A673 (cell line): ENCODE measurements around the gene SLBP. TPM values are rescaled to one million over a fixed set of nuclear protein-coding genes. Genes with fewer than 3 reads are reported as not detected.

Experiments used
- BruUV-seq: library from RNA; stranded (reverse); fragments of 400-500 nt; replicated peaks from 2 replicates; lab custom pipeline; 2021; lab: Mats Ljungman, UMichigan
- CTCF ChIA-PET: fragments of 300-600 bp; sonication (Branson Sonifier 250); formaldehyde crosslinking; loops from one replicate; lab custom pipeline; 2022; ENCODE audit warnings: antibody characterized with exemption; lab: Charles Lee
- POLR2A ChIA-PET: fragments of 300-600 bp; sonication (Branson Sonifier 250); formaldehyde crosslinking; loops from one replicate; lab custom pipeline; 2022; ENCODE audit warnings: antibody characterized with exemption; ENCODE audit not compliant: low non-redundant PET; lab: Charles Lee
- DNase-seq: peaks from one replicate; pipeline ENCODE4 v3.0.0-alpha.2; 2015; ENCODE audit warnings: low spot score
- H3K27ac ChIP-seq: fragments of 200-600 bp; sonication (generic); 2 replicates; pipeline ENCODE4 v1.5.1; 2016; ENCODE audit warnings: mixed run types, low read depth, mild to moderate bottlenecking, mixed read lengths, antibody characterized with exemption, low read length; ENCODE audit not compliant: poor library complexity, severe bottlenecking
- H3K27me3 ChIP-seq: fragments of 200-600 bp; sonication (generic); replicated peaks from 2 replicates; pipeline ENCODE4 v1.6.1; 2017; ENCODE audit warnings: mixed run types, low read depth, mild to moderate bottlenecking, mixed read lengths, antibody characterized with exemption, low read length; ENCODE audit not compliant: insufficient read depth, poor library complexity
- H3K36me3 ChIP-seq: fragments of 200-600 bp; sonication (generic); 2 replicates; pipeline ENCODE4 v1.6.1; 2016; ENCODE audit warnings: mixed run types, mild to moderate bottlenecking, mixed read lengths, antibody characterized with exemption, low read length; ENCODE audit not compliant: insufficient read depth, poor library complexity, severe bottlenecking
- H3K4me1 ChIP-seq: fragments of 200-600 bp; sonication (generic); 2 replicates; pipeline ENCODE4 v1.6.1; 2017; ENCODE audit warnings: mixed run types, mild to moderate bottlenecking, mixed read lengths, antibody characterized with exemption, low read length; ENCODE audit not compliant: insufficient read depth, poor library complexity, severe bottlenecking
- H3K4me3 ChIP-seq: fragments of 200-600 bp; sonication (generic); 2 replicates; pipeline ENCODE4 v1.5.1; 2016; ENCODE audit warnings: low read depth, mixed run types, mild to moderate bottlenecking, mixed read lengths, low read length; ENCODE audit not compliant: poor library complexity, severe bottlenecking
- H3K9me3 ChIP-seq: fragments of 200-600 bp; sonication (generic); 2 replicates; pipeline ENCODE4 v1.6.1; 2016; ENCODE audit warnings: mixed run types, low read depth, mild to moderate bottlenecking, mixed read lengths, antibody characterized with exemption, low read length; ENCODE audit not compliant: poor library complexity, severe bottlenecking
- EZH2 ChIP-seq: fragments of 200-600 bp; sonication (generic); IDR thresholded peaks from 2 replicates; pipeline ENCODE4 v1.6.1; 2017; ENCODE audit warnings: borderline replicate concordance, low read depth, mild to moderate bottlenecking, mixed read lengths, antibody characterized with exemption, low read length; ENCODE audit not compliant: poor library complexity, severe bottlenecking
- intact Hi-C: fragments of 100-400 bp; cut with micrococcal nuclease; formaldehyde crosslinking; loops from one replicate; pipeline ENCODE4 v1.10.0; 2022; ENCODE audit not compliant: unreplicated experiment
- total RNA-seq: library from RNA; stranded (reverse); gene quantifications from 2 replicates; pipeline ENCODE4 v1.2.3, GENCODE V29; 2021
- TF ChIP-seq, protein P1 (sequence below): fragments of 300-800, 200-600 bp; sonication (generic); conservative IDR thresholded peaks from 2 replicates; pipeline ENCODE4 v1.5.1; 2017; ENCODE audit warnings: low read depth, mild to moderate bottlenecking, antibody characterized with exemption, low read length, moderate library complexity, mixed read lengths

Gene SLBP
- total RNA-seq, 1 experiment from 2014 or later = 85.5 TPM

- H3K27me3 ChIP-seq = no peaks in the 10 kb centered on the region
- BruUV-seq = no TSS peak
- H3K9me3 ChIP-seq = peaks cover 17% of the 10 kb centered on the region
- ChIA-PET CTCF (no interaction called here), POLR2A (no interaction called here)
- no peak for DNase-seq
- H3K27ac ChIP-seq = no peak overlapping the region
- H3K4me3 ChIP-seq = no peak overlapping the region
- H3K4me1 ChIP-seq = no peaks in the 10 kb centered on the region
- TF ChIP-seq, protein P1, sequence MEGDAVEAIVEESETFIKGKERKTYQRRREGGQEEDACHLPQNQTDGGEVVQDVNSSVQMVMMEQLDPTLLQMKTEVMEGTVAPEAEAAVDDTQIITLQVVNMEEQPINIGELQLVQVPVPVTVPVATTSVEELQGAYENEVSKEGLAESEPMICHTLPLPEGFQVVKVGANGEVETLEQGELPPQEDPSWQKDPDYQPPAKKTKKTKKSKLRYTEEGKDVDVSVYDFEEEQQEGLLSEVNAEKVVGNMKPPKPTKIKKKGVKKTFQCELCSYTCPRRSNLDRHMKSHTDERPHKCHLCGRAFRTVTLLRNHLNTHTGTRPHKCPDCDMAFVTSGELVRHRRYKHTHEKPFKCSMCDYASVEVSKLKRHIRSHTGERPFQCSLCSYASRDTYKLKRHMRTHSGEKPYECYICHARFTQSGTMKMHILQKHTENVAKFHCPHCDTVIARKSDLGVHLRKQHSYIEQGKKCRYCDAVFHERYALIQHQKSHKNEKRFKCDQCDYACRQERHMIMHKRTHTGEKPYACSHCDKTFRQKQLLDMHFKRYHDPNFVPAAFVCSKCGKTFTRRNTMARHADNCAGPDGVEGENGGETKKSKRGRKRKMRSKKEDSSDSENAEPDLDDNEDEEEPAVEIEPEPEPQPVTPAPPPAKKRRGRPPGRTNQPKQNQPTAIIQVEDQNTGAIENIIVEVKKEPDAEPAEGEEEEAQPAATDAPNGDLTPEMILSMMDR = no peak
- no peak for TF ChIP-seq EZH2
- H3K36me3 ChIP-seq = peaks cover 91% of the 10 kb centered on the region
- intact Hi-C loops = no loop called here
These were observed 27.2 kb upstream of the SLBP start for GRCh38 chr4:1739358-1739757.

DNA sequence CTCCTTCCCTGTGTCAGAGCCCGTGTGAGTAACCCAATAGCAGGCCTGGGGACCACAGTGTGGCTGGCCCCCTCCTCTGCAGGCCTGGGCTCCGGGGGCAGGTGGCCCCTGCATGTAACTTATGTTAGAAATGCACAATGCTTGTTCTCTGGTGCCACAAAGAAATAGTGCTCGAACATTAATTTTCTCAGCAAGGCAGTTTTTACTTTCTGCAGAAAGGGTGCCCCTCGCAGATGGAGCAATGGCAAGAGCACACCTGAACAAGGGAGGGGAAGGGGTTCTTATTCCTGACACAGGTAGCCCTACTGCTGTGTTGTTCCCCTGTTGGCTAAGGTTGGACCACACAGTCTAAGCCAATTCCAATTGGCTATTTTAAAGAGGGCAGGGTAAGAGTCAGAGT lies 26.3 kb upstream of the SLBP start:
- peaks cover 17% of the 10 kb centered on the region for H3K9me3 ChIP-seq
- no TSS peak for BruUV-seq
- no peak overlapping the region for H3K27ac ChIP-seq
- H3K4me3 ChIP-seq = no peak overlapping the region
- TF ChIP-seq, protein P1 = no peak
- no peak for TF ChIP-seq EZH2
- no peaks in the 10 kb centered on the region for H3K4me1 ChIP-seq
- POLR2A ChIA-PET = no interaction called here
- CTCF ChIA-PET = no interaction called here
- peaks cover 88% of the 10 kb centered on the region for H3K36me3 ChIP-seq
- intact Hi-C loops = no loop called here
- no peaks in the 10 kb centered on the region for H3K27me3 ChIP-seq
- DNase-seq = no peak

GRCh38 chr4:1737666-1738065 lies 25.5 kb upstream of the SLBP start:
- Histone ChIP-seq H3K27me3 (no peaks in the 10 kb centered on the region), H3K27ac (no peak overlapping the region), H3K9me3 (peaks cover 17% of the 10 kb centered on the region), H3K4me3 (no peak overlapping the region), H3K4me1 (no peaks in the 10 kb centered on the region), H3K36me3 (peaks cover 95% of the 10 kb centered on the region)
- TF ChIP-seq, protein P1 = no peak
- TF ChIP-seq EZH2 = no peak
- intact Hi-C loops = no loop called here
- ChIA-PET POLR2A (no interaction called here), CTCF (no interaction called here)
- no TSS peak for BruUV-seq
- DNase-seq = no peak
